Measurements from ENCODE around the gene SPATA22. TPM values are rescaled to one million over a fixed set of nuclear protein-coding genes. Genes with fewer than 3 reads are reported as not detected.
"Not testable (repeated sequence)": the region's sequence is repeated elsewhere in the genome, so short reads cannot be mapped to it uniquely, and the experiment has no call there.

The SPATA22 gene, protein sequence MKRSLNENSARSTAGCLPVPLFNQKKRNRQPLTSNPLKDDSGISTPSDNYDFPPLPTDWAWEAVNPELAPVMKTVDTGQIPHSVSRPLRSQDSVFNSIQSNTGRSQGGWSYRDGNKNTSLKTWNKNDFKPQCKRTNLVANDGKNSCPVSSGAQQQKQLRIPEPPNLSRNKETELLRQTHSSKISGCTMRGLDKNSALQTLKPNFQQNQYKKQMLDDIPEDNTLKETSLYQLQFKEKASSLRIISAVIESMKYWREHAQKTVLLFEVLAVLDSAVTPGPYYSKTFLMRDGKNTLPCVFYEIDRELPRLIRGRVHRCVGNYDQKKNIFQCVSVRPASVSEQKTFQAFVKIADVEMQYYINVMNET
- total RNA-seq (2016; rRNA removed; fragmentation: Illumina TruSeq; extraction: Trizol) = not detected in 2 replicates
- not detected in 2 replicates for total RNA-seq (2016; cell fraction: cytosol; rRNA removed; fragmentation: Illumina TruSeq; extraction: Trizol; ENCODE audit: low read depth)
- 0.24 TPM in 1 of 2 replicates, not detected in the other for total RNA-seq (2016; cell fraction: insoluble cytoplasmic fraction; rRNA removed; fragmentation: Illumina TruSeq; extraction: Trizol)
- total RNA-seq (2016; cell fraction: membrane; rRNA removed; fragmentation: Illumina TruSeq; extraction: Trizol) = not detected in 2 replicates
- total RNA-seq (2016; cell fraction: nucleus; rRNA removed; fragmentation: Illumina TruSeq; extraction: Trizol) = not detected in 2 replicates
- polyA plus RNA-seq (2011; rRNA removed) = not detected in 2 replicates
- polyA plus RNA-seq (2011; cell fraction: cytosol; rRNA removed) = not detected in 2 replicates
- polyA plus RNA-seq (2011; cell fraction: nucleus; rRNA removed) = not detected in 2 replicates
- not detected in 2 replicates for polyA plus RNA-seq (2012)
- not detected in 2 replicates for polyA plus RNA-seq (2016; cell fraction: cytosol; fragmentation: Illumina TruSeq; extraction: Trizol; ENCODE audit: low read depth)
- polyA plus RNA-seq (2016; cell fraction: insoluble cytoplasmic fraction; fragmentation: Illumina TruSeq; extraction: Trizol; ENCODE audit: low read depth) = not detected in 2 replicates
- not detected in 2 replicates for polyA plus RNA-seq (2016; cell fraction: membrane; fragmentation: Illumina TruSeq; extraction: Trizol; ENCODE audit: low read depth)
- not detected in 2 replicates for polyA plus RNA-seq (2016; cell fraction: nucleus; fragmentation: Illumina TruSeq; extraction: Trizol; ENCODE audit: insufficient read depth, low read depth)
- not detected in 2 replicates for polyA minus RNA-seq (2011; rRNA and poly(A)+ RNA removed; ENCODE audit: low replicate concordance)
- not detected in 2 replicates for polyA minus RNA-seq (2011; cell fraction: cytosol; rRNA and poly(A)+ RNA removed)
- polyA minus RNA-seq (2011; cell fraction: nucleus; rRNA and poly(A)+ RNA removed) = not detected in 2 replicates
- Bru-seq, nascent RNA = percentile 5 among the genes with signal in this experiment
- BruChase-seq, experiment 1, labeled RNA remaining after a 6-hour chase = percentile 4 among the genes with signal in this experiment
- BruChase-seq, experiment 2, labeled RNA remaining after a 2-hour chase = percentile 5 among the genes with signal in this experiment
- long read RNA-seq, experiment 1 = 0 reads
- long read RNA-seq, experiment 2 = 0 reads

DNA sequence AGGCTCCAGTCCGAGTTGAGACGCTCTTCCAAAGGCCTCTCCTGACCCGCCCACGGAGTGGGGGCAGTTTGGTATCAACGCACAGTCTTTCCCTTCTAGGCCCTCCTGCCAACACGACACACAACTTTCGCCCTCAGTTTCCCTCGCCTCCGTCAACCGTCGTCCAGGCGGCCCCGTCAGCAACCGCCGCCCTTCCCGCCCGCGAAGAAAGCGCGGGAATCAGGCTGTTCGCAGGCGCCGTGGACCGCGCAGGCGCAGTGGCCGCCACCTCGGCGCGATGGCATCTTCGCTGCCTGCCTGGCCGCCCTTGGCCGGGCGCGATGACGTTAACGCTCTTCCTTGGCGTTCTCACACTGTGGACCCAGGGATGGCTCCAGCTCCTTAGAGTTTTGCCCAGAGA lies at the start of gene SPATA22:
TSS of gene SPATA22 (minus strand) at position 221 of the 400 bp plus-strand sequence. CDS start 2,494 bp downstream, outside the sequence.
- WGBS (ENCODE audit: low lambda C conversion rate) = 96% methylated on average over 38 of the region's 38 CpGs
- Histone ChIP-seq H3K4me2 (ENCODE audit: low read depth, low read length) (no peak within 1 kb of the TSS), H3K27me3 (ENCODE audit: control insufficient read depth in 1 of 2, insufficient read depth in 2 of 2, low read length in 2 of 2) (no peaks in the 10 kb centered on the region), H3K36me3 (replicated peaks in 1 of 2; ENCODE audit: control insufficient read depth in 1 of 2, insufficient read depth in 2 of 2, low read length in 2 of 2) (no peaks in the 10 kb centered on the region), H3K9me3 (ENCODE audit: low read length) (no peaks in the 10 kb centered on the region), H3K4me3 (replicated peaks in 1 of 3; ENCODE audit: insufficient read depth in 1 of 3, low read depth in 2 of 3, low read length in 3 of 3) (no peak within 1 kb of the TSS), H4K20me1 (ENCODE audit: insufficient read depth, low read length) (no peaks in the 10 kb centered on the region), H3K79me2 (ENCODE audit: insufficient read depth, low read length) (no peaks in the 10 kb centered on the region), H3K4me1 (ENCODE audit: insufficient read depth, low read length) (peaks cover 44% of the 10 kb centered on the region), H2AFZ (ENCODE audit: low read length) (no peak within 1 kb of the TSS), H3K9ac (ENCODE audit: insufficient read depth, low read depth, low read length) (no peak within 1 kb of the TSS), H3K27ac (ENCODE audit: extremely low read length, insufficient read depth, low read length) (no peak within 1 kb of the TSS)
- in situ Hi-C loops (cut with HindIII; ENCODE audit: extremely low pct_ligation_motif_present, low pct_unique_long_range_greater_than_20kb) (no loop called here), intact Hi-C loops (cut with micrococcal nuclease; ENCODE audit: unreplicated experiment) (loop anchor here (5.0 kb wide), 1 partner anchor 61 kb away; no protein-coding TSS in a partner anchor)
- FAIRE-seq (no peak), DNase-seq (ENCODE audit: low spot score) (no peak), ATAC-seq (no peak)
- no peak for TF ChIP-seq ZNF317 (CRISPR knock-in tag; IDR thresholded peaks at IDR 0.05)
- no peak for TF ChIP-seq CENPX (CRISPR knock-in tag; IDR thresholded peaks at IDR 0.05)
- TF ChIP-seq HOXA7 (CRISPR knock-in tag; IDR thresholded peaks at IDR 0.05) = no peak
- TF ChIP-seq, protein P1, sequence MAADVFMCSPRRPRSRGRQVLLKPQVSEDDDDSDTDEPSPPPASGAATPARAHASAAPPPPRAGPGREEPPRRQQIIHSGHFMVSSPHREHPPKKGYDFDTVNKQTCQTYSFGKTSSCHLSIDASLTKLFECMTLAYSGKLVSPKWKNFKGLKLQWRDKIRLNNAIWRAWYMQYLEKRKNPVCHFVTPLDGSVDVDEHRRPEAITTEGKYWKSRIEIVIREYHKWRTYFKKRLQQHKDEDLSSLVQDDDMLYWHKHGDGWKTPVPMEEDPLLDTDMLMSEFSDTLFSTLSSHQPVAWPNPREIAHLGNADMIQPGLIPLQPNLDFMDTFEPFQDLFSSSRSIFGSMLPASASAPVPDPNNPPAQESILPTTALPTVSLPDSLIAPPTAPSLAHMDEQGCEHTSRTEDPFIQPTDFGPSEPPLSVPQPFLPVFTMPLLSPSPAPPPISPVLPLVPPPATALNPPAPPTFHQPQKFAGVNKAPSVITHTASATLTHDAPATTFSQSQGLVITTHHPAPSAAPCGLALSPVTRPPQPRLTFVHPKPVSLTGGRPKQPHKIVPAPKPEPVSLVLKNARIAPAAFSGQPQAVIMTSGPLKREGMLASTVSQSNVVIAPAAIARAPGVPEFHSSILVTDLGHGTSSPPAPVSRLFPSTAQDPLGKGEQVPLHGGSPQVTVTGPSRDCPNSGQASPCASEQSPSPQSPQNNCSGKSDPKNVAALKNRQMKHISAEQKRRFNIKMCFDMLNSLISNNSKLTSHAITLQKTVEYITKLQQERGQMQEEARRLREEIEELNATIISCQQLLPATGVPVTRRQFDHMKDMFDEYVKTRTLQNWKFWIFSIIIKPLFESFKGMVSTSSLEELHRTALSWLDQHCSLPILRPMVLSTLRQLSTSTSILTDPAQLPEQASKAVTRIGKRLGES (CRISPR knock-in tag; IDR thresholded peaks at IDR 0.05; ENCODE audit: borderline replicate concordance) = no peak
- ChIA-PET CTCF (ENCODE audit: low intra/inter-chr PET ratio, low total read pairs) (no interaction called here), POLR2A (no interaction called here)
- no TSS peak for BruUV-seq (replicated peaks)

DNA sequence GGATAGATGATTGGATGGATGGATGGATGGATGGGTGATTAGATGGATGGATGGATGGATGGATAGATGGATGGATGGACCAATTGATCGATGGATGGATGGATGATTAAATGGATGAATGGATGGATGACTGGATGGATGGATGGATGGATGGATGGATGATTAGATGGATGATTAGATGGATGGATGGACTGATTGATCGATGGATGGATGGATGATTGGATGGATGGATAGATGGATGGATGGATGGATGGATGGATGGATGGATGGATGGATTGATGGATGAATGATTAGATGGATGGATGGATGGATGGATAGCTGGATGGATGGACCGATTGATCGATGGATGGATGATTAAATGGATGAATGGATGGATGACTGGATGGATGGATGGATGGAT lies 47.9 kb upstream of the SPATA22 start:
- H3K27me3 ChIP-seq (ENCODE audit: control insufficient read depth in 1 of 2, insufficient read depth in 2 of 2, low read length in 2 of 2); intact Hi-C loops (cut with micrococcal nuclease; ENCODE audit: unreplicated experiment); CTCF ChIA-PET (ENCODE audit: low intra/inter-chr PET ratio, low total read pairs); H3K79me2 ChIP-seq (ENCODE audit: insufficient read depth, low read length); in situ Hi-C loops (cut with HindIII; ENCODE audit: extremely low pct_ligation_motif_present, low pct_unique_long_range_greater_than_20kb); BruUV-seq (replicated peaks); H2AFZ ChIP-seq (ENCODE audit: low read length); POLR2A ChIA-PET; H3K36me3 ChIP-seq (replicated peaks in 1 of 2; ENCODE audit: control insufficient read depth in 1 of 2, insufficient read depth in 2 of 2, low read length in 2 of 2); ATAC-seq; FAIRE-seq; H3K4me1 ChIP-seq (ENCODE audit: insufficient read depth, low read length); DNase-seq (ENCODE audit: low spot score); H3K9me3 ChIP-seq (ENCODE audit: low read length); H3K9ac ChIP-seq (ENCODE audit: insufficient read depth, low read depth, low read length); H3K4me2 ChIP-seq (ENCODE audit: low read depth, low read length); H3K4me3 ChIP-seq (replicated peaks in 1 of 3; ENCODE audit: insufficient read depth in 1 of 3, low read depth in 2 of 3, low read length in 3 of 3); H3K27ac ChIP-seq (ENCODE audit: extremely low read length, insufficient read depth, low read length); H4K20me1 ChIP-seq (ENCODE audit: insufficient read depth, low read length): not testable (repeated sequence)
- 15% methylated on average over 4 of the region's 4 CpGs for WGBS (ENCODE audit: low lambda C conversion rate)

Data from HepG2 (cell line).